ENCODE results near the gene CA5A.

DNA sequence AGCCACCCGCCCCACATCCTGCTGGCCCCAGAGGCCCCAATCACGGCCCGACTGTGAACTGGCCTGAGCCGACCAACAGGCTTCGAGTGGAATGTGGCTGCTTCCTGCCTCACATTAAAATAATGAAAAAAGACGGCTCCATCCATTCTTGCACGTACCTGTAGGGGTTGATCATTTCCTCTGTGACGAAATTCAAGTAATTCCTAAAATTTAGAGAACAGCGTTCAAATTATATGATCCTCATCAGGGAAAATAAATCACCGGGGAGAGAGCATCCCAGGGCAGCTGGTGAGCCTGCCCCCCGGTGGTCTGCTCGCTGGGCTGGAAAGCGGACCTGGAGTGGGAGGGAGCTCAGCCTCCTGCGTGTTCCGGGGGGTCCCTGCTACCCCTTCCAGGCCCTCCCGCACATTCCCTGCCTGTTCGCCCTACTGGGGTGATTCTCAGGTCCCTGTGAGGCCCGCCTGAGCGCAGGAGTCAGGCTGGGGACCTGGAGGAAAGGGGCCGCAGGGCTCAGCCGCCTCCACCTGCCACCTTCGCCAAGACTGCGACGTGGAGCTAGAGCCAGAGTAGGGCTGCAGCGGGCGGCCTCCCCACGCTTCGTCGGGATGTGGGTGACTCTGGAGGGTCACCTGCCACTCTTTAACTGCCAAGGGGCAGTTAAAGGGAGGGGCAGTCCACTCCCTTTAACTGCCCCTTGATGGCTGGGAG, 95.9 kb downstream of the CA5A start:
- TF ChIP-seq ZNF644 (CRISPR knock-in tag; IDR thresholded peaks at IDR 0.05; ENCODE audit: low read depth) (no peak), FOSL2 (CRISPR knock-in tag; IDR thresholded peaks at IDR 0.05) (no peak), CEBPB (IDR thresholded peaks at IDR 0.05; ENCODE audit: borderline replicate concordance, low read depth, low read length) (no peak), ETV6 (CRISPR knock-in tag; conservative IDR thresholded peaks at IDR 0.05) (no peak), ELF4 (CRISPR knock-in tag; IDR thresholded peaks at IDR 0.05; ENCODE audit: borderline replicate concordance) (no peak), ZNF263 (CRISPR knock-in tag; IDR thresholded peaks at IDR 0.05) (no peak), ATM (IDR thresholded peaks at IDR 0.05; ENCODE audit: borderline replicate concordance) (no peak), ZKSCAN1 (IDR thresholded peaks at IDR 0.05; ENCODE audit: low read length) (no peak)
- TF ChIP-seq, protein P1, sequence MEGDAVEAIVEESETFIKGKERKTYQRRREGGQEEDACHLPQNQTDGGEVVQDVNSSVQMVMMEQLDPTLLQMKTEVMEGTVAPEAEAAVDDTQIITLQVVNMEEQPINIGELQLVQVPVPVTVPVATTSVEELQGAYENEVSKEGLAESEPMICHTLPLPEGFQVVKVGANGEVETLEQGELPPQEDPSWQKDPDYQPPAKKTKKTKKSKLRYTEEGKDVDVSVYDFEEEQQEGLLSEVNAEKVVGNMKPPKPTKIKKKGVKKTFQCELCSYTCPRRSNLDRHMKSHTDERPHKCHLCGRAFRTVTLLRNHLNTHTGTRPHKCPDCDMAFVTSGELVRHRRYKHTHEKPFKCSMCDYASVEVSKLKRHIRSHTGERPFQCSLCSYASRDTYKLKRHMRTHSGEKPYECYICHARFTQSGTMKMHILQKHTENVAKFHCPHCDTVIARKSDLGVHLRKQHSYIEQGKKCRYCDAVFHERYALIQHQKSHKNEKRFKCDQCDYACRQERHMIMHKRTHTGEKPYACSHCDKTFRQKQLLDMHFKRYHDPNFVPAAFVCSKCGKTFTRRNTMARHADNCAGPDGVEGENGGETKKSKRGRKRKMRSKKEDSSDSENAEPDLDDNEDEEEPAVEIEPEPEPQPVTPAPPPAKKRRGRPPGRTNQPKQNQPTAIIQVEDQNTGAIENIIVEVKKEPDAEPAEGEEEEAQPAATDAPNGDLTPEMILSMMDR (CRISPR knock-in tag; IDR thresholded peaks at IDR 0.05) = no peak
- TF ChIP-seq, protein P2, sequence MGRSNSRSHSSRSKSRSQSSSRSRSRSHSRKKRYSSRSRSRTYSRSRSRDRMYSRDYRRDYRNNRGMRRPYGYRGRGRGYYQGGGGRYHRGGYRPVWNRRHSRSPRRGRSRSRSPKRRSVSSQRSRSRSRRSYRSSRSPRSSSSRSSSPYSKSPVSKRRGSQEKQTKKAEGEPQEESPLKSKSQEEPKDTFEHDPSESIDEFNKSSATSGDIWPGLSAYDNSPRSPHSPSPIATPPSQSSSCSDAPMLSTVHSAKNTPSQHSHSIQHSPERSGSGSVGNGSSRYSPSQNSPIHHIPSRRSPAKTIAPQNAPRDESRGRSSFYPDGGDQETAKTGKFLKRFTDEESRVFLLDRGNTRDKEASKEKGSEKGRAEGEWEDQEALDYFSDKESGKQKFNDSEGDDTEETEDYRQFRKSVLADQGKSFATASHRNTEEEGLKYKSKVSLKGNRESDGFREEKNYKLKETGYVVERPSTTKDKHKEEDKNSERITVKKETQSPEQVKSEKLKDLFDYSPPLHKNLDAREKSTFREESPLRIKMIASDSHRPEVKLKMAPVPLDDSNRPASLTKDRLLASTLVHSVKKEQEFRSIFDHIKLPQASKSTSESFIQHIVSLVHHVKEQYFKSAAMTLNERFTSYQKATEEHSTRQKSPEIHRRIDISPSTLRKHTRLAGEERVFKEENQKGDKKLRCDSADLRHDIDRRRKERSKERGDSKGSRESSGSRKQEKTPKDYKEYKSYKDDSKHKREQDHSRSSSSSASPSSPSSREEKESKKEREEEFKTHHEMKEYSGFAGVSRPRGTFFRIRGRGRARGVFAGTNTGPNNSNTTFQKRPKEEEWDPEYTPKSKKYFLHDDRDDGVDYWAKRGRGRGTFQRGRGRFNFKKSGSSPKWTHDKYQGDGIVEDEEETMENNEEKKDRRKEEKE (IDR thresholded peaks at IDR 0.05) = no peak
- TF ChIP-seq, protein P3, sequence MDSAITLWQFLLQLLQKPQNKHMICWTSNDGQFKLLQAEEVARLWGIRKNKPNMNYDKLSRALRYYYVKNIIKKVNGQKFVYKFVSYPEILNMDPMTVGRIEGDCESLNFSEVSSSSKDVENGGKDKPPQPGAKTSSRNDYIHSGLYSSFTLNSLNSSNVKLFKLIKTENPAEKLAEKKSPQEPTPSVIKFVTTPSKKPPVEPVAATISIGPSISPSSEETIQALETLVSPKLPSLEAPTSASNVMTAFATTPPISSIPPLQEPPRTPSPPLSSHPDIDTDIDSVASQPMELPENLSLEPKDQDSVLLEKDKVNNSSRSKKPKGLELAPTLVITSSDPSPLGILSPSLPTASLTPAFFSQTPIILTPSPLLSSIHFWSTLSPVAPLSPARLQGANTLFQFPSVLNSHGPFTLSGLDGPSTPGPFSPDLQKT (CRISPR knock-in tag; IDR thresholded peaks at IDR 0.05; ENCODE audit: borderline replicate concordance) = no peak
